SK-N-MC (cell line): ENCODE data around the gene CHST7.
A peak's percentile ranks its signal among the peaks of the same experiment; 100 is the strongest.
"Not testable (repeated sequence)": the region's sequence is repeated elsewhere in the genome, so short reads cannot be mapped to it uniquely, and the experiment has no call there.

Experiments used
- DNase-seq: peaks from one replicate; pipeline ENCODE4 v3.0.0-alpha.2; 2011; ENCODE audit warnings: low read depth, low spot score
- H3K27ac ChIP-seq: fragments of 200-600 bp; sonication (generic); 2 replicates; pipeline ENCODE4 v1.5.1; 2016; ENCODE audit warnings: mixed run types
- H3K36me3 ChIP-seq: fragments of 200-600 bp; sonication (generic); 2 replicates; pipeline ENCODE4 v1.6.1; 2017; ENCODE audit warnings: antibody characterized with exemption, low read length, mixed read lengths; ENCODE audit not compliant: insufficient read depth
- H3K4me3 ChIP-seq: fragments of 200-600 bp; sonication (generic); 2 replicates; pipeline ENCODE4 v1.5.1; 2016
- H3K9ac ChIP-seq: fragments of 200-600 bp; sonication (generic); 2 replicates; pipeline ENCODE4 v1.8.0; 2017; ENCODE audit warnings: mixed run types, mixed read lengths; ENCODE audit not compliant: insufficient read length
- H3K9me3 ChIP-seq: fragments of 200-600 bp; sonication (generic); 2 replicates; pipeline ENCODE4 v1.6.1; 2017; ENCODE audit warnings: low read depth, mild to moderate bottlenecking, antibody characterized with exemption, low read length, moderate library complexity, mixed read lengths
- EZH2 ChIP-seq: fragments of 200-600 bp; sonication (generic); IDR thresholded peaks from one replicate; pipeline ENCODE4 v1.6.1; 2017; ENCODE audit warnings: antibody characterized with exemption
- FOXP2 ChIP-seq: optimal IDR thresholded peaks from 2 replicates; pipeline ENCODE3; 2011; ENCODE audit warnings: mild to moderate bottlenecking, moderate library complexity; ENCODE audit not compliant: insufficient read depth; ENCODE audit errors: extremely low read length, control extremely low read depth
- POLR2AphosphoS5 ChIP-seq: IDR thresholded peaks from 2 replicates; pipeline ENCODE4 v1.6.1; 2012; ENCODE audit warnings: mild to moderate bottlenecking, low read depth, low read length, borderline replicate concordance

CHST7 gene

GRCh38 chrX:46573331-46573891 is at the start of gene CHST7:
CHST7 (plus strand) TSS chrX:46573765; CDS start chrX:46573932, 167 bp downstream.
- H3K9ac ChIP-seq, result no peak within 1 kb of the TSS
- H3K9me3 ChIP-seq, result no peaks in the 10 kb centered on the region
- H3K27ac ChIP-seq, result no peak within 1 kb of the TSS
- peak within 1 kb of the TSS; percentile 79 for H3K4me3 ChIP-seq
- DNase-seq, result no peak
- no peak for TF ChIP-seq FOXP2
- TF ChIP-seq POLR2AphosphoS5, result no peak; the same call in 1 of the 2 replicates
- no peaks in the 10 kb centered on the region for H3K36me3 ChIP-seq

- H3K9ac ChIP-seq, DNase-seq, H3K4me3 ChIP-seq, H3K9me3 ChIP-seq, H3K27ac ChIP-seq, H3K36me3 ChIP-seq: not testable (repeated sequence)
Measured at GRCh38 chrX:46528640-46529039, 44.9 kb upstream of the CHST7 start.

GRCh38 chrX:46529740-46530403 is 43.7 kb upstream of the CHST7 start:
- not testable (repeated sequence) for H3K4me3 ChIP-seq, H3K9me3 ChIP-seq, H3K36me3 ChIP-seq, DNase-seq, H3K9ac ChIP-seq, H3K27ac ChIP-seq

GRCh38 chrX:46530404-46530908 is 43.1 kb upstream of the CHST7 start:
- H3K9ac ChIP-seq, H3K9me3 ChIP-seq, H3K27ac ChIP-seq, DNase-seq, H3K4me3 ChIP-seq, H3K36me3 ChIP-seq: not testable (repeated sequence)

GRCh38 chrX:46531442-46531841 is 42.1 kb upstream of the CHST7 start:
- DNase-seq, result no peak
- Histone ChIP-seq H3K9me3 (no peaks in the 10 kb centered on the region), H3K36me3 (no peaks in the 10 kb centered on the region), H3K27ac (no peak overlapping the region), H3K9ac (no peak overlapping the region), H3K4me3 (no peak overlapping the region)
- TF ChIP-seq FOXP2 (no peak), POLR2AphosphoS5 (no peak)

GRCh38 chrX:46543441-46543840 is 30.1 kb upstream of the CHST7 start:
- no peaks in the 10 kb centered on the region for H3K9me3 ChIP-seq
- TF ChIP-seq FOXP2 (no peak), EZH2 (no peak), POLR2AphosphoS5 (no peak)
- peaks cover 17% of the 10 kb centered on the region for H3K36me3 ChIP-seq
- no peak for DNase-seq
- H3K4me3 ChIP-seq, result no peak overlapping the region
- H3K27ac ChIP-seq, result no peak overlapping the region
- H3K9ac ChIP-seq, result no peak overlapping the region

- Histone ChIP-seq H3K4me3 (peak overlapping the region; percentile 90), H3K36me3 (peaks cover 18% of the 10 kb centered on the region), H3K9ac (peak overlapping the region; percentile 97)
- not testable (repeated sequence) for DNase-seq, H3K9me3 ChIP-seq, H3K27ac ChIP-seq
Measured at GRCh38 chrX:46544527-46544926, 29.0 kb upstream of the CHST7 start.

GRCh38 chrX:46545111-46546005 is 28.2 kb upstream of the CHST7 start, which contains the start of gene ZNF674:
ZNF674 (minus strand) TSS chrX:46545421; CDS start chrX:46542087, 3,334 bp downstream.
- peaks cover 18% of the 10 kb centered on the region for H3K36me3 ChIP-seq
- peak within 1 kb of the TSS; percentile 90 for H3K4me3 ChIP-seq
- peak; percentile 35 for DNase-seq
- TF ChIP-seq FOXP2 (no peak), POLR2AphosphoS5 (peak; percentile 75; the same call in 1 of the 2 replicates)
- no peak within 1 kb of the TSS for H3K27ac ChIP-seq
- peak within 1 kb of the TSS; percentile 97 for H3K9ac ChIP-seq
- H3K9me3 ChIP-seq, result no peaks in the 10 kb centered on the region

- peaks cover 18% of the 10 kb centered on the region for H3K36me3 ChIP-seq
- DNase-seq, result no peak
- no peak overlapping the region for H3K27ac ChIP-seq
- TF ChIP-seq POLR2AphosphoS5, result no peak
- TF ChIP-seq FOXP2, result no peak
- TF ChIP-seq EZH2, result no peak
- H3K4me3 ChIP-seq, result no peak overlapping the region
- H3K9me3 ChIP-seq, result no peaks in the 10 kb centered on the region
- H3K9ac ChIP-seq, result no peak overlapping the region
Measured at GRCh38 chrX:46547857-46548256, 25.7 kb upstream of the CHST7 start.
